H9 (cell line): ENCODE results near the gene MYOM3. TPM values are rescaled to one million over a fixed set of nuclear protein-coding genes. Genes with fewer than 3 reads are reported as not detected.

Experiments used
- DNase-seq: peaks from one replicate; pipeline ENCODE4 v3.0.0-alpha.2; 2017
- H2AFZ ChIP-seq: one replicate; pipeline ENCODE4 v1.6.1; 2013; ENCODE audit warnings: mild to moderate bottlenecking, low read length, control low read depth, moderate library complexity
- H2AK5ac ChIP-seq: 2 replicates; pipeline ENCODE4 v1.6.1; 2013; ENCODE audit warnings: low read length, control low read depth, mixed read lengths; ENCODE audit not compliant: insufficient read length
- H2BK120ac ChIP-seq: one replicate; pipeline ENCODE4 v1.6.1; 2013; ENCODE audit warnings: low read depth, mild to moderate bottlenecking, low read length, control low read depth, inconsistent platforms; ENCODE audit not compliant: poor library complexity, severe bottlenecking
- H2BK12ac ChIP-seq: 2 replicates; pipeline ENCODE4 v1.6.1; 2013; ENCODE audit warnings: low read length, control low read depth, mixed read lengths, low read depth; ENCODE audit not compliant: insufficient read length
- H2BK15ac ChIP-seq: 2 replicates; pipeline ENCODE4 v1.6.1; 2013; ENCODE audit warnings: low read depth, low read length, control low read depth
- H2BK20ac ChIP-seq: one replicate; pipeline ENCODE4 v1.6.1; 2013; ENCODE audit warnings: low read depth, mild to moderate bottlenecking, low read length, control low read depth, inconsistent platforms; ENCODE audit not compliant: poor library complexity, severe bottlenecking
- H2BK5ac ChIP-seq: 2 replicates; pipeline ENCODE4 v1.6.1; 2013; ENCODE audit warnings: low read length, control low read depth, mixed read lengths; ENCODE audit not compliant: insufficient read length
- H3K14ac ChIP-seq: 2 replicates; pipeline ENCODE4 v1.6.1; 2013; ENCODE audit warnings: low read length, control low read depth; ENCODE audit not compliant: insufficient read depth
- H3K18ac ChIP-seq: 2 replicates; pipeline ENCODE4 v1.6.1; 2013; ENCODE audit warnings: low read depth, mild to moderate bottlenecking, mixed read lengths, low read length, control low read depth; ENCODE audit not compliant: insufficient read length
- H3K23ac ChIP-seq: 2 replicates; pipeline ENCODE4 v1.6.1; 2013; ENCODE audit warnings: low read length, control low read depth, mixed read lengths, low read depth; ENCODE audit not compliant: insufficient read length
- H3K23me2 ChIP-seq: 2 replicates; pipeline ENCODE4 v1.6.1; 2013; ENCODE audit warnings: low read depth, mild to moderate bottlenecking, mixed read lengths, low read length, control low read depth; ENCODE audit not compliant: insufficient read length, poor library complexity, severe bottlenecking
- H3K27ac ChIP-seq: 2 replicates; pipeline ENCODE4 v1.5.1; 2013; ENCODE audit warnings: low read length, control low read depth, mixed read lengths, low read depth; ENCODE audit not compliant: insufficient read length
- H3K27me3 ChIP-seq: 2 replicates; pipeline ENCODE4 v1.6.1; 2013; ENCODE audit warnings: low read length, control low read depth, inconsistent platforms; ENCODE audit not compliant: insufficient read depth
- H3K4ac ChIP-seq: 2 replicates; pipeline ENCODE4 v1.6.1; 2013; ENCODE audit warnings: low read depth, mild to moderate bottlenecking, control low read depth, inconsistent platforms, low read length, moderate library complexity
- H3K4me1 ChIP-seq: 2 replicates; pipeline ENCODE4 v1.6.1; 2013; ENCODE audit warnings: low read length, control low read depth, inconsistent platforms; ENCODE audit not compliant: insufficient read depth
- H3K4me2 ChIP-seq: 2 replicates; pipeline ENCODE4 v1.6.1; 2013; ENCODE audit warnings: low read length, control low read depth, mixed read lengths; ENCODE audit not compliant: insufficient read length, insufficient read depth
- H3K56ac ChIP-seq: 2 replicates; pipeline ENCODE4 v1.6.1; 2013; ENCODE audit warnings: low read depth, mild to moderate bottlenecking, mixed read lengths, low read length, control low read depth; ENCODE audit not compliant: insufficient read length
- H3K79me1 ChIP-seq: 2 replicates; pipeline ENCODE4 v1.6.1; 2013; ENCODE audit warnings: low read depth, mild to moderate bottlenecking, moderate library complexity, low read length, control low read depth, inconsistent platforms; ENCODE audit not compliant: insufficient read depth, poor library complexity, severe bottlenecking
- H3K79me2 ChIP-seq: 2 replicates; pipeline ENCODE4 v1.6.1; 2013; ENCODE audit warnings: low read length, control low read depth, inconsistent platforms; ENCODE audit not compliant: insufficient read depth
- H3K9ac ChIP-seq: 2 replicates; pipeline ENCODE4 v1.6.1; 2013; ENCODE audit warnings: low read length, control low read depth, mixed read lengths; ENCODE audit not compliant: insufficient read length; ENCODE audit errors: extremely low read depth
- H3K9me3 ChIP-seq: one replicate; pipeline ENCODE4 v1.6.1; 2013; ENCODE audit warnings: low read depth, low read length, inconsistent platforms; ENCODE audit not compliant: control insufficient read depth
- H3T11ph ChIP-seq: one replicate; pipeline ENCODE4 v1.6.1; 2013; ENCODE audit warnings: mild to moderate bottlenecking, low read length, control low read depth, inconsistent platforms
- H4K20me1 ChIP-seq: one replicate; pipeline ENCODE4 v1.6.1; 2013; ENCODE audit not compliant: control insufficient read depth, insufficient read length, insufficient read depth
- H4K5ac ChIP-seq: 2 replicates; pipeline ENCODE4 v1.6.1; 2013; ENCODE audit warnings: low read depth, mild to moderate bottlenecking, mixed read lengths, low read length, control low read depth; ENCODE audit not compliant: insufficient read length
- H4K8ac ChIP-seq: replicated peaks from 2 replicates; pipeline ENCODE4 v1.6.1; 2013; ENCODE audit warnings: low read length, control low read depth, mixed read lengths, low read depth; ENCODE audit not compliant: insufficient read length
- H4K91ac ChIP-seq: 2 replicates; pipeline ENCODE4 v1.6.1; 2013; ENCODE audit warnings: low read depth, mild to moderate bottlenecking, moderate library complexity, mixed read lengths, low read length, control low read depth; ENCODE audit not compliant: insufficient read length
- H3K27ac Mint-ChIP-seq, 3 experiments: 2 replicates in 2 of 3; 3 replicates in 1 of 3; pipeline ENCODE4 v1.8.0; 2020 to 2021; ENCODE audit warnings: mixed read lengths in 3 of 3, mild to moderate bottlenecking in 1 of 3, moderate library complexity in 1 of 3
- H3K27me3 Mint-ChIP-seq: 2 replicates; pipeline ENCODE4 v1.8.0; 2021; ENCODE audit warnings: low read depth, mild to moderate bottlenecking, moderate library complexity, mixed read lengths
- H3K36me3 Mint-ChIP-seq, 3 experiments: 2 replicates in 2 of 3; 3 replicates in 1 of 3; pipeline ENCODE4 v1.8.0; 2020 to 2021; ENCODE audit warnings: low read depth in 3 of 3, mixed read lengths in 3 of 3; ENCODE audit not compliant: insufficient read depth in 1 of 3
- H3K4me1 Mint-ChIP-seq, 2 experiments: 2 replicates each; pipeline ENCODE4 v1.8.0; 2020; ENCODE audit warnings: mixed read lengths in 2 of 2
- H3K4me3 Mint-ChIP-seq, 2 experiments: 2 replicates in 1 of 2; 3 replicates in 1 of 2; pipeline ENCODE4 v1.8.0; 2020 to 2021; ENCODE audit warnings: mild to moderate bottlenecking in 2 of 2, mixed read lengths in 2 of 2, moderate library complexity in 1 of 2
- H3K9me3 Mint-ChIP-seq, 2 experiments: 2 replicates in 1 of 2; 3 replicates in 1 of 2; pipeline ENCODE4 v1.8.0; 2020; ENCODE audit warnings: mild to moderate bottlenecking in 2 of 2, mixed read lengths in 2 of 2, moderate library complexity in 1 of 2
- WGBS: extraction: QIAGEN DNeasy Blood & Tissue Kit; methylation state at CpG from one replicate; pipeline ENCODE4 v1.1.7; 2013; ENCODE audit warnings: missing lambda C conversion rate, low lambda C conversion rate, mixed read lengths; ENCODE audit not compliant: insufficient read length; ENCODE audit errors: extremely low coverage; 5-methylcytosine and 5-hydroxymethylcytosine counted together
- total RNA-seq: library from RNA; stranded (reverse); gene quantifications from 2 replicates; pipeline ENCODE4 v1.2.1, GENCODE V29; 2021
- TF ChIP-seq, protein P1 (sequence below): fragments of 200-600 bp; sonication (generic); conservative IDR thresholded peaks from 3 replicates; pipeline ENCODE4 v1.8.0; 2021; ENCODE audit warnings: antibody characterized with exemption, mild to moderate bottlenecking

MYOM3 gene
- total RNA-seq, 1 experiment from 2014 or later: 0.11 TPM

DNA sequence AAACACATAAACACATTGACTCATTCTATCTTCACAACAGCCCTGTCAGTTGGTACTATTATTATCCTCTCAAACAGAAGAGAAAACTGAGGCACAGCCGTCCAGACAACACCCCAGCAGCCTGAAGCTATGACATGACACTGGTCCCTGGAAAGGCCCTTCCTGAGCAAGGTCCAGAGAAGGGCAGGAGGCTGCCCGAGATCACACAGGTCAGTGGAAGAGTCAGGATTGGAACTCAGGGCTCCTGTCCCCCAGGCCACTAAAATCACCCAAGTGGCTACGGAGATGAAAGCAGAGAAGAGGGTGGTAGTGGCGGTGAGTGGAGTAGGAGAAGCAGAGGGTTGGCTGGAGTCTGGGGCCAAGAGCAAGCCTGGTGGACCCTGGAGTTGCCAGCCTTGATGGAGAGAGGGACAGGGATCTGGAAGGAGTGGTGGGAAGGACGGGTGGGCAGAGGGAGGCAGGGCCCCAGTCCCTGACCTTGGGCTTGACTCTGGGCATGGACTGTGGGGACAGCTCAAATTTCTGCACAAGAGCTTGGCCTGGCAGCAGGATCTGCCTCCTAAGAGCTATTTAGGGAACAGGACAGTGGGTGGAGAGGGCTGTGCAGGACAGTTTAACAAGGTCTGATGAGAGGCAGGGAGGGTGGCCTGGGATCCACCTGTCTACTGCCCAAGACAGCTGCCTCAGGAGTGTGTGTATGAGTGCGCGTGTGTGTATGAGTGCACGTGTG is 15.8 kb downstream of the MYOM3 start:
- no peaks in the 10 kb centered on the region for H3K27me3 ChIP-seq
- H4K20me1 ChIP-seq: no peaks in the 10 kb centered on the region
- H3K4me1 ChIP-seq: no peaks in the 10 kb centered on the region
- no peak overlapping the region for H3K4ac ChIP-seq
- H3K56ac ChIP-seq: no peak overlapping the region
- Mint-ChIP-seq H3K9me3 (no peaks in the 10 kb centered on the region), H3K27me3 (no peaks in the 10 kb centered on the region; the same call in 1 of the 2 replicates), H3K4me1 (peaks cover 14 to 34% of the 10 kb centered on the region in 2 experiments), H3K27ac (peak overlapping the region in 2 of 3 experiments; percentile 23 to 46; a peak in 3 of 7 replicates), H3K36me3 (no peaks in the 10 kb centered on the region), H3K4me3 (no peak overlapping the region)
- no peaks in the 10 kb centered on the region for H3K9me3 ChIP-seq
- no peak overlapping the region for H3K9ac ChIP-seq
- H4K91ac ChIP-seq: no peak overlapping the region
- WGBS: no CpG with 5 or more reads among the region's 8 CpGs
- no peak overlapping the region for H2BK5ac ChIP-seq
- H2BK120ac ChIP-seq: no peak overlapping the region
- no peak overlapping the region for H3K14ac ChIP-seq
- H2BK20ac ChIP-seq: no peak overlapping the region
- no peak overlapping the region for H2BK15ac ChIP-seq
- no peak overlapping the region for H2BK12ac ChIP-seq
- H3T11ph ChIP-seq: no peak overlapping the region
- no peak overlapping the region for H4K8ac ChIP-seq
- H3K23me2 ChIP-seq: no peaks in the 10 kb centered on the region
- no peak overlapping the region for H4K5ac ChIP-seq
- no peak overlapping the region for H3K27ac ChIP-seq
- no peak overlapping the region for H3K23ac ChIP-seq
- H2AFZ ChIP-seq: no peak overlapping the region
- no peaks in the 10 kb centered on the region for H3K79me1 ChIP-seq
- no peak for DNase-seq
- H2AK5ac ChIP-seq: no peak overlapping the region
- H3K79me2 ChIP-seq: no peaks in the 10 kb centered on the region
- no peak overlapping the region for H3K18ac ChIP-seq
- TF ChIP-seq, protein P1, sequence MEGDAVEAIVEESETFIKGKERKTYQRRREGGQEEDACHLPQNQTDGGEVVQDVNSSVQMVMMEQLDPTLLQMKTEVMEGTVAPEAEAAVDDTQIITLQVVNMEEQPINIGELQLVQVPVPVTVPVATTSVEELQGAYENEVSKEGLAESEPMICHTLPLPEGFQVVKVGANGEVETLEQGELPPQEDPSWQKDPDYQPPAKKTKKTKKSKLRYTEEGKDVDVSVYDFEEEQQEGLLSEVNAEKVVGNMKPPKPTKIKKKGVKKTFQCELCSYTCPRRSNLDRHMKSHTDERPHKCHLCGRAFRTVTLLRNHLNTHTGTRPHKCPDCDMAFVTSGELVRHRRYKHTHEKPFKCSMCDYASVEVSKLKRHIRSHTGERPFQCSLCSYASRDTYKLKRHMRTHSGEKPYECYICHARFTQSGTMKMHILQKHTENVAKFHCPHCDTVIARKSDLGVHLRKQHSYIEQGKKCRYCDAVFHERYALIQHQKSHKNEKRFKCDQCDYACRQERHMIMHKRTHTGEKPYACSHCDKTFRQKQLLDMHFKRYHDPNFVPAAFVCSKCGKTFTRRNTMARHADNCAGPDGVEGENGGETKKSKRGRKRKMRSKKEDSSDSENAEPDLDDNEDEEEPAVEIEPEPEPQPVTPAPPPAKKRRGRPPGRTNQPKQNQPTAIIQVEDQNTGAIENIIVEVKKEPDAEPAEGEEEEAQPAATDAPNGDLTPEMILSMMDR: no peak
- H3K4me2 ChIP-seq: no peak overlapping the region
